Measurements from ENCODE around the gene SLC35E4. TPM values are rescaled to one million over a fixed set of nuclear protein-coding genes. Genes with fewer than 3 reads are reported as not detected.

Gene SLC35E4
- total RNA-seq, 1 experiment from 2014 or later, result 5.3 TPM

GRCh38 chr22:30681831-30682230 is 46.2 kb downstream of the SLC35E4 start (continued):
- TF ChIP-seq ZNF425 (CRISPR knock-in tag; conservative IDR thresholded peaks at IDR 0.05), result no peak

- no peak for ATAC-seq
- no peaks in the 10 kb centered on the region for H3K27me3 Mint-ChIP-seq (ENCODE audit: low read depth)
Observed at GRCh38 chr22:30685178-30685577, 49.6 kb downstream of the SLC35E4 start.

DNA sequence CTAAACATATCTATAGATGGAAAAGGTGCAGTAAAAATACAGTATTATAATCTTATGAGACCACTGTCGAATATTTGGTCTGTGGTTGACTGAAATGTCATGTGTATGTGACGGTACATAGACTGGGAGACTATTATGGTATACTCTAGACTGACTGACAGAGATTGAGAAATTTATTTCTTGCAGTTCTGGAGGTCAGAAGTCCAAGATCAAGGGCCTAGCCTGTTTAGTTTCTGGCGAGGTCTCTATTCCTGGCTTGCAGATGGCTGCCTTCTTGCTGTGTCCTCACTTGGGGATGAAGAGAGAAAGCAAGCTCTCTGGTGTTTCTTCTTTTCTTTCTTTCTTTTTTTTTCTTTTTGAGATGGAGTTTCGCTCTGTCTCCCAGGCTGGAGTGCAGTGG is 51.8 kb downstream of the SLC35E4 start:
- ChIA-PET POLR2A (no interaction called here), CTCF (no interaction called here)
- H3K36me3 Mint-ChIP-seq, result no peaks in the 10 kb centered on the region
- ATAC-seq (no peak), DNase-seq (ENCODE audit: low spot score) (no peak)
- no peak overlapping the region for H3K27ac Mint-ChIP-seq
- H3K4me1 Mint-ChIP-seq, result peaks cover 4% of the 10 kb centered on the region
- TF ChIP-seq ZNF232 (CRISPR knock-in tag; IDR thresholded peaks at IDR 0.05), result no peak
- TF ChIP-seq ZNF512 (CRISPR knock-in tag; IDR thresholded peaks at IDR 0.05; ENCODE audit: borderline replicate concordance), result no peak
- TF ChIP-seq EMX1 (CRISPR knock-in tag; IDR thresholded peaks at IDR 0.05), result no peak
- no peak for TF ChIP-seq CBFB (CRISPR knock-in tag; IDR thresholded peaks at IDR 0.05; ENCODE audit: low read depth)
- no peak for TF ChIP-seq PRDM15 (CRISPR knock-in tag; IDR thresholded peaks at IDR 0.05)
- TF ChIP-seq ZNF138 (CRISPR knock-in tag; conservative IDR thresholded peaks at IDR 0.05), result no peak
- no peak for TF ChIP-seq ZSCAN18 (CRISPR knock-in tag; IDR thresholded peaks at IDR 0.05)
- TF ChIP-seq RELA (CRISPR knock-in tag; IDR thresholded peaks at IDR 0.05; ENCODE audit: borderline replicate concordance), result no peak
- TF ChIP-seq ZNF425 (CRISPR knock-in tag; conservative IDR thresholded peaks at IDR 0.05), result no peak
- TF ChIP-seq PRRX2 (CRISPR knock-in tag; IDR thresholded peaks at IDR 0.05), result no peak
- no peak for TF ChIP-seq FOXJ3 (CRISPR knock-in tag; IDR thresholded peaks at IDR 0.05; ENCODE audit: borderline replicate concordance)
- TF ChIP-seq MYBL2 (CRISPR knock-in tag; IDR thresholded peaks at IDR 0.05), result no peak
- TF ChIP-seq NR2C2 (CRISPR knock-in tag; IDR thresholded peaks at IDR 0.05), result no peak
- TF ChIP-seq, protein P1, sequence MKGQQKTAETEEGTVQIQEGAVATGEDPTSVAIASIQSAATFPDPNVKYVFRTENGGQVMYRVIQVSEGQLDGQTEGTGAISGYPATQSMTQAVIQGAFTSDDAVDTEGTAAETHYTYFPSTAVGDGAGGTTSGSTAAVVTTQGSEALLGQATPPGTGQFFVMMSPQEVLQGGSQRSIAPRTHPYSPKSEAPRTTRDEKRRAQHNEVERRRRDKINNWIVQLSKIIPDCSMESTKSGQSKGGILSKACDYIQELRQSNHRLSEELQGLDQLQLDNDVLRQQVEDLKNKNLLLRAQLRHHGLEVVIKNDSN (CRISPR knock-in tag; IDR thresholded peaks at IDR 0.05), result no peak
- H3K27me3 Mint-ChIP-seq (ENCODE audit: low read depth), result no peaks in the 10 kb centered on the region; the same call in 1 of the 2 replicates
- no peak overlapping the region for H3K4me3 Mint-ChIP-seq
- H3K9me3 Mint-ChIP-seq, result no peaks in the 10 kb centered on the region

More at GRCh38 chr22:30685178-30685577, 49.6 kb downstream of the SLC35E4 start:
- Mint-ChIP-seq H3K4me1 (peaks cover 17% of the 10 kb centered on the region), H3K4me3 (no peak overlapping the region), H3K36me3 (no peaks in the 10 kb centered on the region), H3K27ac (no peak overlapping the region), H3K9me3 (no peaks in the 10 kb centered on the region)
- ChIA-PET CTCF (interaction anchor here (0.6 to 1.8 kb wide), 5 partner anchors 10 to 78 kb away, joined by 4 to 9 read pairs (median 6); partner anchors contain the start of genes OSBP2, SLC35E4 and TCN2), POLR2A (interaction anchor here (0.6 to 0.8 kb wide), 5 partner anchors 10 to 1358 kb away, joined by 3 to 7 read pairs (median 4); partner anchors contain the start of genes SLC35E4 and SLC5A1)
- no peak for DNase-seq (ENCODE audit: low spot score)
- TF ChIP-seq E2F5 (CRISPR knock-in tag; IDR thresholded peaks at IDR 0.05) (no peak), IRF2 (CRISPR knock-in tag; IDR thresholded peaks at IDR 0.05; ENCODE audit: borderline replicate concordance, low read depth) (no peak), EMX1 (CRISPR knock-in tag; IDR thresholded peaks at IDR 0.05) (no peak)

Data from WTC11 (cell line).